ENCODE results near the gene TPRG1. TPM values are rescaled to one million over a fixed set of nuclear protein-coding genes. Genes with fewer than 3 reads are reported as not detected.

TPRG1 gene
- polyA plus RNA-seq, 1 donor (not counting 4 experiments of a cell fraction or from before 2014, with no cell fraction given) = 1.5 TPM

- no peak overlapping the region for H3K4me2 ChIP-seq (ENCODE audit: control insufficient read depth, extremely low read depth, insufficient read depth, low read depth, low read length)
- H3K9me1 ChIP-seq (ENCODE audit: control insufficient read depth, extremely low read depth, insufficient read depth, low read length) = no peaks in the 10 kb centered on the region
- TF ChIP-seq EZH2 (IDR thresholded peaks at IDR 0.05; ENCODE audit: low read length) = no peak
- TF ChIP-seq, protein P1, sequence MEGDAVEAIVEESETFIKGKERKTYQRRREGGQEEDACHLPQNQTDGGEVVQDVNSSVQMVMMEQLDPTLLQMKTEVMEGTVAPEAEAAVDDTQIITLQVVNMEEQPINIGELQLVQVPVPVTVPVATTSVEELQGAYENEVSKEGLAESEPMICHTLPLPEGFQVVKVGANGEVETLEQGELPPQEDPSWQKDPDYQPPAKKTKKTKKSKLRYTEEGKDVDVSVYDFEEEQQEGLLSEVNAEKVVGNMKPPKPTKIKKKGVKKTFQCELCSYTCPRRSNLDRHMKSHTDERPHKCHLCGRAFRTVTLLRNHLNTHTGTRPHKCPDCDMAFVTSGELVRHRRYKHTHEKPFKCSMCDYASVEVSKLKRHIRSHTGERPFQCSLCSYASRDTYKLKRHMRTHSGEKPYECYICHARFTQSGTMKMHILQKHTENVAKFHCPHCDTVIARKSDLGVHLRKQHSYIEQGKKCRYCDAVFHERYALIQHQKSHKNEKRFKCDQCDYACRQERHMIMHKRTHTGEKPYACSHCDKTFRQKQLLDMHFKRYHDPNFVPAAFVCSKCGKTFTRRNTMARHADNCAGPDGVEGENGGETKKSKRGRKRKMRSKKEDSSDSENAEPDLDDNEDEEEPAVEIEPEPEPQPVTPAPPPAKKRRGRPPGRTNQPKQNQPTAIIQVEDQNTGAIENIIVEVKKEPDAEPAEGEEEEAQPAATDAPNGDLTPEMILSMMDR (optimal IDR thresholded peaks at IDR 0.05 in 1 of 3, IDR thresholded peaks at IDR 0.05 in 1 of 3, conservative IDR thresholded peaks at IDR 0.05 in 1 of 3; ENCODE audit: extremely low read depth in 1 of 3, insufficient read depth in 2 of 3, low read length in 3 of 3) = no peak
- no peaks in the 10 kb centered on the region for H4K20me1 ChIP-seq (ENCODE audit: control insufficient read depth, extremely low read depth, insufficient read depth, low read length)
- H3K79me2 ChIP-seq (ENCODE audit: control insufficient read depth, insufficient read depth, low read length) = no peaks in the 10 kb centered on the region
- no peak overlapping the region for H3K4me3 ChIP-seq (ENCODE audit: control insufficient read depth in 2 of 3, extremely low read depth in 1 of 3, insufficient read depth in 2 of 3, low read depth in 1 of 3, low read length in 3 of 3)
- H3K9ac ChIP-seq (ENCODE audit: control insufficient read depth, extremely low read depth, insufficient read depth, low read length) = no peak overlapping the region
- no peak overlapping the region for H3K27ac ChIP-seq (ENCODE audit: control insufficient read depth, insufficient read depth, low read length)
- FAIRE-seq (no peak), DNase-seq (ENCODE audit: low read depth, low spot score) (no peak)
- dilution Hi-C loops (cut with MboI; ENCODE audit: extremely low pct_ligation_motif_present, low sequenced_read_pairs) = no loop called here
- H3K4me1 ChIP-seq (ENCODE audit: control insufficient read depth, extremely low read depth, insufficient read depth, low read length) = peaks cover 59% of the 10 kb centered on the region
- no peaks in the 10 kb centered on the region for H3K36me3 ChIP-seq (ENCODE audit: control insufficient read depth in 2 of 2, extremely low read depth in 1 of 2, insufficient read depth in 2 of 2, low read length in 2 of 2)
- H3K9me3 ChIP-seq (ENCODE audit: control insufficient read depth, low read depth, low read length) = no peaks in the 10 kb centered on the region
- H3K27me3 ChIP-seq (ENCODE audit: control insufficient read depth, extremely low read depth, insufficient read depth, low read length) = no peaks in the 10 kb centered on the region
- H2AFZ ChIP-seq (ENCODE audit: control insufficient read depth, low read length) = no peak overlapping the region
Observed at GRCh38 chr3:189308608-189309007, 136.8 kb downstream of the TPRG1 start.

GRCh38 chr3:189309400-189309975, 137.7 kb downstream of the TPRG1 start:
- H3K79me2 ChIP-seq (ENCODE audit: control insufficient read depth, insufficient read depth, low read length) = no peaks in the 10 kb centered on the region
- peak overlapping the region; percentile 94 for H2AFZ ChIP-seq (ENCODE audit: control insufficient read depth, low read length)
- peak overlapping the region in 2 of 3 experiments; percentile 28 to 41 for H3K4me3 ChIP-seq (ENCODE audit: control insufficient read depth in 2 of 3, extremely low read depth in 1 of 3, insufficient read depth in 2 of 3, low read depth in 1 of 3, low read length in 3 of 3)
- H3K9me1 ChIP-seq (ENCODE audit: control insufficient read depth, extremely low read depth, insufficient read depth, low read length) = no peaks in the 10 kb centered on the region
- no peaks in the 10 kb centered on the region for H4K20me1 ChIP-seq (ENCODE audit: control insufficient read depth, extremely low read depth, insufficient read depth, low read length)
- H3K27me3 ChIP-seq (ENCODE audit: control insufficient read depth, extremely low read depth, insufficient read depth, low read length) = no peaks in the 10 kb centered on the region
- peak overlapping the region; percentile 83 for H3K4me2 ChIP-seq (ENCODE audit: control insufficient read depth, extremely low read depth, insufficient read depth, low read depth, low read length)
- dilution Hi-C loops (cut with MboI; ENCODE audit: extremely low pct_ligation_motif_present, low sequenced_read_pairs) = no loop called here
- H3K36me3 ChIP-seq (ENCODE audit: control insufficient read depth in 2 of 2, extremely low read depth in 1 of 2, insufficient read depth in 2 of 2, low read length in 2 of 2) = no peaks in the 10 kb centered on the region
- H3K4me1 ChIP-seq (ENCODE audit: control insufficient read depth, extremely low read depth, insufficient read depth, low read length) = peaks cover 50% of the 10 kb centered on the region
- TF ChIP-seq, protein P1 (optimal IDR thresholded peaks at IDR 0.05 in 1 of 3, IDR thresholded peaks at IDR 0.05 in 1 of 3, conservative IDR thresholded peaks at IDR 0.05 in 1 of 3; ENCODE audit: extremely low read depth in 1 of 3, insufficient read depth in 2 of 3, low read length in 3 of 3) = no peak
- TF ChIP-seq EZH2 (IDR thresholded peaks at IDR 0.05; ENCODE audit: low read length) = no peak
- DNase-seq (ENCODE audit: low read depth, low spot score) (no peak), FAIRE-seq (peak; percentile 96)
- peak overlapping the region; percentile 70 for H3K27ac ChIP-seq (ENCODE audit: control insufficient read depth, insufficient read depth, low read length)
- H3K9ac ChIP-seq (ENCODE audit: control insufficient read depth, extremely low read depth, insufficient read depth, low read length) = peak overlapping the region; percentile 57
- H3K9me3 ChIP-seq (ENCODE audit: control insufficient read depth, low read depth, low read length) = no peaks in the 10 kb centered on the region
